ENCODE results near the gene SORCS2. TPM values are rescaled to one million over a fixed set of nuclear protein-coding genes. Genes with fewer than 3 reads are reported as not detected.

Gene SORCS2
- total and polyA plus RNA-seq, 2 of the 8 experiments (the other 6 are each of a cell fraction or from before 2014, with no cell fraction given), result 0.36 to 1.8 TPM

GRCh38 chr4:7239101-7239820 is 46.9 kb downstream of the SORCS2 start:
- H4K8ac ChIP-seq (ENCODE audit: extremely low read depth, insufficient read depth, low read length), result no peak overlapping the region
- no peaks in the 10 kb centered on the region for H3K4me1 ChIP-seq (replicated peaks in 1 of 4; ENCODE audit: control insufficient read depth in 3 of 4, insufficient read depth in 4 of 4, low read length in 3 of 4)
- no peaks in the 10 kb centered on the region for H3K79me2 ChIP-seq (ENCODE audit: control insufficient read depth in 1 of 2, insufficient read depth in 2 of 2, low read length in 2 of 2)
- no peak overlapping the region for H2AK5ac ChIP-seq (ENCODE audit: low read depth, low read length)
- no peak overlapping the region for H3K9ac ChIP-seq (replicated peaks in 1 of 4; ENCODE audit: extremely low read depth in 1 of 4, low read depth in 3 of 4, low read length in 3 of 4)
- no peak overlapping the region for H3K4me2 ChIP-seq (ENCODE audit: insufficient read depth in 1 of 2, low read depth in 2 of 2, low read length in 2 of 2)
- 82% methylated on average over 15 of the region's 15 CpGs; no CpG with 5 or more reads in 1 of the 2 experiments for WGBS, 2 experiments (ENCODE audit: extremely low coverage in 1 of 2, insufficient coverage in 1 of 2, insufficient read length in 1 of 2, insufficient replicate concordance in 2 of 2, low coverage in 1 of 2, low lambda C conversion rate in 2 of 2, missing lambda C conversion rate in 1 of 2)
- FAIRE-seq (no peak), DNase-seq (ENCODE audit: low read depth in 1 of 2, low spot score in 2 of 2) (no peak)
- H3K23ac ChIP-seq (ENCODE audit: insufficient read length), result no peak overlapping the region
- H3K9me3 ChIP-seq (ENCODE audit: insufficient read depth in 2 of 2, low read depth in 1 of 2, low read length in 1 of 2), result peaks cover 0 to 5% of the 10 kb centered on the region in 2 experiments; a peak in 1 of 4 replicates
- H2BK12ac ChIP-seq (ENCODE audit: low read depth, low read length), result no peak overlapping the region
- H4K91ac ChIP-seq (replicated peaks; ENCODE audit: insufficient read length, low read length), result no peak overlapping the region
- H2BK15ac ChIP-seq (ENCODE audit: low read length), result no peak overlapping the region
- no peak overlapping the region for H2AFZ ChIP-seq (ENCODE audit: low read length)
- H2BK120ac ChIP-seq (replicated peaks; ENCODE audit: low read depth, low read length), result no peak overlapping the region
- no peak overlapping the region for H4K5ac ChIP-seq (ENCODE audit: insufficient read length, low read depth, low read length)
- POLR2A ChIA-PET (ENCODE audit: partially characterized antibody), result no interaction called here
- no peaks in the 10 kb centered on the region for H3K36me3 ChIP-seq (ENCODE audit: control insufficient read depth in 2 of 4, insufficient read depth in 4 of 4, low read length in 3 of 4)
- no peak overlapping the region for H3K14ac ChIP-seq (ENCODE audit: insufficient read length)
- H3K27me3 ChIP-seq (replicated peaks in 1 of 4; ENCODE audit: control insufficient read depth in 3 of 4, extremely low read depth in 1 of 4, insufficient read depth in 3 of 4, low read length in 3 of 4), result no peaks in the 10 kb centered on the region
- no peak overlapping the region for H3K56ac ChIP-seq (replicated peaks; ENCODE audit: insufficient read length, low read depth, low read length)
- H2BK20ac ChIP-seq (ENCODE audit: low read length), result no peak overlapping the region
- H3K18ac ChIP-seq (ENCODE audit: extremely low read depth, low read length), result no peak overlapping the region
- no peak overlapping the region for H2BK5ac ChIP-seq (ENCODE audit: low read depth, low read length)
- H4K20me1 ChIP-seq (replicated peaks in 1 of 2; ENCODE audit: control insufficient read depth in 1 of 2, insufficient read depth in 2 of 2, low read length in 2 of 2), result no peaks in the 10 kb centered on the region
- H3K27ac ChIP-seq (ENCODE audit: low read depth, low read length), result no peak overlapping the region
- CTCF ChIA-PET (ENCODE audit: partially characterized antibody), result interaction anchor here (0.5 to 5.9 kb wide), 37 partner anchors 8 to 481 kb away, joined by 3 to 80 read pairs (median 5); partner anchors contain the start of gene SORCS2
- H3K4ac ChIP-seq (replicated peaks; ENCODE audit: insufficient read length, low read depth, low read length), result no peak overlapping the region
- no peak overlapping the region for H3K4me3 ChIP-seq (ENCODE audit: extremely low read depth in 1 of 4, insufficient read depth in 2 of 4, low read depth in 3 of 4, low read length in 4 of 4)
- no peaks in the 10 kb centered on the region for H3K23me2 ChIP-seq (ENCODE audit: low read depth, low read length)
- no peaks in the 10 kb centered on the region for H3K79me1 ChIP-seq (ENCODE audit: low read depth, low read length)
- TF ChIP-seq, protein P1, sequence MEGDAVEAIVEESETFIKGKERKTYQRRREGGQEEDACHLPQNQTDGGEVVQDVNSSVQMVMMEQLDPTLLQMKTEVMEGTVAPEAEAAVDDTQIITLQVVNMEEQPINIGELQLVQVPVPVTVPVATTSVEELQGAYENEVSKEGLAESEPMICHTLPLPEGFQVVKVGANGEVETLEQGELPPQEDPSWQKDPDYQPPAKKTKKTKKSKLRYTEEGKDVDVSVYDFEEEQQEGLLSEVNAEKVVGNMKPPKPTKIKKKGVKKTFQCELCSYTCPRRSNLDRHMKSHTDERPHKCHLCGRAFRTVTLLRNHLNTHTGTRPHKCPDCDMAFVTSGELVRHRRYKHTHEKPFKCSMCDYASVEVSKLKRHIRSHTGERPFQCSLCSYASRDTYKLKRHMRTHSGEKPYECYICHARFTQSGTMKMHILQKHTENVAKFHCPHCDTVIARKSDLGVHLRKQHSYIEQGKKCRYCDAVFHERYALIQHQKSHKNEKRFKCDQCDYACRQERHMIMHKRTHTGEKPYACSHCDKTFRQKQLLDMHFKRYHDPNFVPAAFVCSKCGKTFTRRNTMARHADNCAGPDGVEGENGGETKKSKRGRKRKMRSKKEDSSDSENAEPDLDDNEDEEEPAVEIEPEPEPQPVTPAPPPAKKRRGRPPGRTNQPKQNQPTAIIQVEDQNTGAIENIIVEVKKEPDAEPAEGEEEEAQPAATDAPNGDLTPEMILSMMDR (IDR thresholded peaks at IDR 0.05; ENCODE audit: control extremely low read depth in 1 of 3, insufficient read depth in 1 of 3, low read depth in 1 of 3, low read length in 3 of 3), result no peak
